T-cell (primary cell): ENCODE results near the gene COL5A3. TPM values are rescaled to one million over a fixed set of nuclear protein-coding genes. Genes with fewer than 3 reads are reported as not detected.
A peak's percentile ranks its signal among the peaks of the same experiment; 100 is the strongest.

Experiments
- ATAC-seq, 4 experiments: fragments of 200-7000 bp in 3 of 4; fragments of 150-1000 bp in 1 of 4; cut with Tn5 transposase; replicated peaks in 1 of 4; 1 replicate in 3 of 4; 2 replicates in 1 of 4; pipeline ENCODE4 v1.10.0; 2021; ENCODE audit warnings: moderate library complexity in 3 of 4, mild to moderate bottlenecking in 2 of 4, moderate number of reproducible peaks in 1 of 4
- CTCF ChIA-PET, 2 donors: fragments of 300-600 bp; sonication (Branson Sonifier 250); formaldehyde crosslinking; loops; one replicate each; lab custom pipeline; 2022; ENCODE audit warnings: antibody characterized with exemption in 2 of 2; lab: Charles Lee
- POLR2A ChIA-PET, 2 donors: fragments of 300-600 bp; sonication (Branson Sonifier 250); formaldehyde crosslinking; loops; one replicate each; lab custom pipeline; 2022; ENCODE audit warnings: antibody characterized with exemption in 2 of 2; lab: Charles Lee
- DNase-seq, 35 experiments: peaks; one replicate each; pipeline versions ENCODE4 v3.0.0 to v3.0.0-alpha.2; 2013 to 2023
- H3K27ac ChIP-seq: one replicate; pipeline ENCODE4 v1.5.1; 2013; ENCODE audit warnings: low read length
- H3K27me3 ChIP-seq, 2 experiments: replicated peaks in 1 of 2; 1 replicate in 1 of 2; 2 replicates in 1 of 2; pipeline versions ENCODE4 v1.6.1 to v1.7.0; 2013; ENCODE audit warnings: low read length in 1 of 2, mixed read lengths in 1 of 2; ENCODE audit not compliant: control insufficient read depth in 2 of 2, insufficient read depth in 2 of 2; ENCODE audit errors: extremely low read depth in 1 of 2
- H3K36me3 ChIP-seq, 2 donors: 1 replicate in 1 of 2; 2 replicates in 1 of 2; pipeline versions ENCODE4 v1.6.1 to v1.7.0; 2013; ENCODE audit warnings: low read length in 1 of 2; ENCODE audit not compliant: control insufficient read depth in 2 of 2, insufficient read depth in 1 of 2; ENCODE audit errors: extremely low read depth in 1 of 2
- H3K4me1 ChIP-seq, 2 experiments: 1 replicate in 1 of 2; 2 replicates in 1 of 2; pipeline versions ENCODE4 v1.6.1 to v1.7.0; 2013; ENCODE audit warnings: low read length in 2 of 2, mixed read lengths in 1 of 2; ENCODE audit not compliant: insufficient read depth in 2 of 2, control insufficient read depth in 1 of 2; ENCODE audit errors: extremely low read depth in 1 of 2
- H3K4me3 ChIP-seq, 2 donors: 1 replicate in 1 of 2; 2 replicates in 1 of 2; pipeline versions ENCODE4 v1.5.1 to v1.7.0; 2013; ENCODE audit warnings: mild to moderate bottlenecking in 2 of 2, low read length in 1 of 2, moderate library complexity in 1 of 2; ENCODE audit not compliant: control insufficient read depth in 1 of 2; ENCODE audit errors: extremely low read depth in 1 of 2
- H3K9me3 ChIP-seq: 2 replicates; pipeline ENCODE4 v1.7.0; 2013
- H3K27ac Mint-ChIP-seq, 2 donors: one replicate each; pipeline ENCODE4 v1.8.0; 2020 to 2021; ENCODE audit warnings: mild to moderate bottlenecking in 2 of 2, mixed read lengths in 2 of 2
- H3K27me3 Mint-ChIP-seq, 2 donors: one replicate each; pipeline ENCODE4 v1.8.0; 2021 to 2022; ENCODE audit warnings: mixed read lengths in 2 of 2
- H3K36me3 Mint-ChIP-seq: one replicate; pipeline ENCODE4 v1.8.0; 2021; ENCODE audit warnings: mixed read lengths
- H3K4me1 Mint-ChIP-seq, 3 donors: one replicate each; pipeline ENCODE4 v1.8.0; 2020 to 2022; ENCODE audit warnings: mixed read lengths in 3 of 3, mild to moderate bottlenecking in 1 of 3
- H3K4me3 Mint-ChIP-seq, 3 donors: one replicate each; pipeline ENCODE4 v1.8.0; 2020 to 2022; ENCODE audit warnings: mild to moderate bottlenecking in 3 of 3, mixed read lengths in 3 of 3, moderate library complexity in 3 of 3
- H3K9me3 Mint-ChIP-seq, 3 donors: one replicate each; pipeline ENCODE4 v1.8.0; 2020 to 2022; ENCODE audit warnings: mixed read lengths in 3 of 3
- WGBS: methylation state at CpG from one replicate; pipeline ENCODE4 v1.1.5; 2013; ENCODE audit warnings: missing lambda C conversion rate; ENCODE audit not compliant: insufficient coverage; 5-methylcytosine and 5-hydroxymethylcytosine counted together
- total RNA-seq, 35 experiments: library from RNA in 6 of 35; stranded (reverse) in 6 of 35; fragments of 120-200 nt in 1 of 35; gene quantifications; one replicate each; pipeline versions ENCODE4 v1.2.1 to v1.2.4 and lab custom pipeline; 2013 to 2026

COL5A3 gene
- total RNA-seq, 5 donors from 2014 or later (not counting 1 experiment from before 2014, with no cell fraction given) = 0.13 to 3.4 (median 2.2) TPM

GRCh38 chr19:9939301-9939913 lies 70.9 kb downstream of the COL5A3 start:
- peaks cover 0 to 24% of the 10 kb centered on the region in 2 experiments for H3K4me1 ChIP-seq
- Mint-ChIP-seq H3K4me3 (no peak overlapping the region), H3K27me3 (peaks cover 48 to 54% of the 10 kb centered on the region in 2 donors), H3K4me1 (peaks cover 21 to 22% (median 22%) of the 10 kb centered on the region in 3 donors), H3K27ac (no peak overlapping the region), H3K36me3 (peaks cover 3% of the 10 kb centered on the region), H3K9me3 (peaks cover 8 to 12% (median 10%) of the 10 kb centered on the region in 3 donors)
- H3K27me3 ChIP-seq = peaks cover 0 to 64% of the 10 kb centered on the region in 2 experiments
- WGBS = no CpG with 5 or more reads among the region's 3 CpGs
- no peak for DNase-seq
- H3K36me3 ChIP-seq = no peaks in the 10 kb centered on the region
- POLR2A ChIA-PET = interaction anchor here in 1 of 2 donors (0.5 kb wide), 1 partner anchor 31 kb away, joined by 13 read pairs; no protein-coding TSS in a partner anchor
- no peak overlapping the region for H3K27ac ChIP-seq
- no peak overlapping the region for H3K4me3 ChIP-seq
- CTCF ChIA-PET = interaction anchor here in 1 of 2 donors (0.6 kb wide), 1 partner anchor 564 kb away, joined by 3 read pairs; no protein-coding TSS in a partner anchor
- no peak for ATAC-seq
- no peaks in the 10 kb centered on the region for H3K9me3 ChIP-seq

GRCh38 chr19:9937001-9937411 lies 73.3 kb downstream of the COL5A3 start:
- H3K36me3 Mint-ChIP-seq = peaks cover 3% of the 10 kb centered on the region
- POLR2A ChIA-PET = no interaction called here
- Histone ChIP-seq H3K4me3 (no peak overlapping the region), H3K27me3 (peaks cover 0 to 73% of the 10 kb centered on the region in 2 experiments), H3K27ac (no peak overlapping the region), H3K4me1 (peaks cover 0 to 30% of the 10 kb centered on the region in 2 experiments), H3K36me3 (no peaks in the 10 kb centered on the region), H3K9me3 (no peaks in the 10 kb centered on the region)
- DNase-seq (no peak), ATAC-seq (no peak)
- peak overlapping the region in 1 of 2 donors; percentile 31 for H3K27ac Mint-ChIP-seq
- H3K4me3 Mint-ChIP-seq = peak overlapping the region; percentile 47 to 81 (median 71)
- CTCF ChIA-PET = no interaction called here
- peaks cover 28 to 29% (median 28%) of the 10 kb centered on the region in 3 donors for H3K4me1 Mint-ChIP-seq
- 16% methylated on average over 6 of the region's 20 CpGs for WGBS
- peaks cover 54 to 62% of the 10 kb centered on the region in 2 donors for H3K27me3 Mint-ChIP-seq
- H3K9me3 Mint-ChIP-seq = peaks cover 6 to 8% (median 7%) of the 10 kb centered on the region in 3 donors

- Mint-ChIP-seq H3K36me3 (peaks cover 3% of the 10 kb centered on the region), H3K27ac (peak within 1 kb of the TSS in 1 of 2 donors; percentile 72), H3K27me3 (peaks cover 53 to 62% of the 10 kb centered on the region in 2 donors), H3K9me3 (peaks cover under 1 to 4% (median 3%) of the 10 kb centered on the region in 3 donors), H3K4me3 (peak within 1 kb of the TSS; percentile 66 to 81 (median 71)), H3K4me1 (peaks cover 28 to 29% (median 28%) of the 10 kb centered on the region in 3 donors)
- under 1% methylated on average over 13 of the region's 62 CpGs for WGBS
- ATAC-seq (peak in 1 of 4 experiments; percentile 15), DNase-seq (peak in 6 of 35 experiments; percentile 12 to 34 (median 15))
- Histone ChIP-seq H3K4me1 (peaks cover 0 to 30% of the 10 kb centered on the region in 2 experiments), H3K36me3 (no peaks in the 10 kb centered on the region), H3K4me3 (peak within 1 kb of the TSS in 1 of 2 donors; percentile 49), H3K9me3 (no peaks in the 10 kb centered on the region), H3K27ac (no peak within 1 kb of the TSS), H3K27me3 (peaks cover 0 to 76% of the 10 kb centered on the region in 2 experiments)
- POLR2A ChIA-PET = no interaction called here
- CTCF ChIA-PET = no interaction called here
These were observed 73.8 kb downstream of the COL5A3 start, which contains the start of gene OLFM2 for GRCh38 chr19:9936326-9937000. Gene OLFM2, minus strand, starts transcription at chr19:9936515. Its CDS starts 149 bp downstream, at chr19:9936366.

DNA sequence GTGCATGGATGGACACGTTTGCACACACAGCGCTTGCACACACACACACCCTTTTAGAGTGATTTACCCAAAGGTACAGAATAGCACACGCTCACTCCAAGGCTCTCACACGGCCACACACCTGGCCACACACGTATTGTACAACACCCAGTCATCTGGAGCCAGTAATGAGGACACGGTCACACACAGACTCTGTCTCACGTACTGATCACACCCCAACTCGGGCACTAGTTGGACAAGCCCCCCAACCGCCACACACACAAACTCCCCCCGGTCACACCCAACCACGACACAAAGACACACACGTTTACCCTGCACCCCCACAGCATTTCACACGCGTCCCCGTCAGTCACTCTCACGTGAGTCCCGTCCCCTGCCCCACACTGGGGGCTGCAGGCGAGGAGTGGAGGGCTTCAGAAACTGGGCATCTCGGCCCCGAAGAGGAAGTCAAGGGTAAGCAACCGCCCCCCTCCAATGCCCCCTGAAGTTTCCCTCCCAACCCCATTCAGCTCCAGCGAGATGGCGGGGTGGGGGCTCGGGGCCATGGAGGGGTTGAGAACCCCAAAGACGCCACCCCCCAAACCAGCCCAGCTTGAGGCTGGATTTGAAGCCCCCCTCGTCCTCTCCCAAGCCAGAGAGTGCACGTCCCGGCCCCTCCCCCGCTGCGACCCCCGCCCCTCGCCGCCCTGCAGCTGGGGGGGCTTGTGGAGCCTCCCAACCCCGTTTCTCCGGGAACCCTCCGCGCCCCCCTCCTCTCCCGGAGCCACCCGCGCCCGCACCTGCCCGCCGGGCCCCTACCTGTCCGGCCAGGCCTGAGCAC lies 74.6 kb downstream of the COL5A3 start:
- peak overlapping the region in 1 of 2 donors; percentile 72 for H3K27ac Mint-ChIP-seq
- H3K27me3 Mint-ChIP-seq = peaks cover 52 to 59% of the 10 kb centered on the region in 2 donors
- H3K27me3 ChIP-seq = peaks cover 0 to 79% of the 10 kb centered on the region in 2 experiments
- no peaks in the 10 kb centered on the region for H3K36me3 ChIP-seq
- H3K36me3 Mint-ChIP-seq = peaks cover 1% of the 10 kb centered on the region
- ATAC-seq (peak in 1 of 4 experiments; percentile 11), DNase-seq (peak in 1 of 35 experiments; percentile 22)
- no peak overlapping the region for H3K27ac ChIP-seq
- H3K4me1 ChIP-seq = peaks cover 0 to 35% of the 10 kb centered on the region in 2 experiments
- H3K4me3 Mint-ChIP-seq = peak overlapping the region; percentile 66 to 71 (median 67)
- peak overlapping the region in 1 of 2 donors; percentile 49 for H3K4me3 ChIP-seq
- H3K4me1 Mint-ChIP-seq = peaks cover 31 to 33% (median 32%) of the 10 kb centered on the region in 3 donors
- under 1% methylated on average over 27 of the region's 44 CpGs for WGBS
- CTCF ChIA-PET = no interaction called here
- H3K9me3 Mint-ChIP-seq = no peaks in the 10 kb centered on the region
- POLR2A ChIA-PET = no interaction called here
- no peaks in the 10 kb centered on the region for H3K9me3 ChIP-seq

GRCh38 chr19:9934132-9934950 lies 76.0 kb downstream of the COL5A3 start:
- Histone ChIP-seq H3K36me3 (no peaks in the 10 kb centered on the region), H3K4me1 (peaks cover 0 to 38% of the 10 kb centered on the region in 2 experiments), H3K27ac (no peak overlapping the region), H3K9me3 (no peaks in the 10 kb centered on the region), H3K27me3 (peaks cover 0 to 75% of the 10 kb centered on the region in 2 experiments), H3K4me3 (no peak overlapping the region)
- ChIA-PET POLR2A (no interaction called here), CTCF (interaction anchor here (0.6 to 0.7 kb wide), 2 partner anchors 53 to 451 kb away, joined by 6 to 7 read pairs; no protein-coding TSS in a partner anchor)
- Mint-ChIP-seq H3K9me3 (no peaks in the 10 kb centered on the region), H3K27ac (no peak overlapping the region), H3K27me3 (peaks cover 48 to 56% of the 10 kb centered on the region in 2 donors), H3K36me3 (no peaks in the 10 kb centered on the region), H3K4me1 (peaks cover 31 to 36% (median 33%) of the 10 kb centered on the region in 3 donors), H3K4me3 (peak overlapping the region in 1 of 3 donors; percentile 71)
- DNase-seq = peak; percentile 49 to 90 (median 75)
- ATAC-seq = peak; percentile 67 to 77 (median 74)
- 4% methylated on average over 15 of the region's 23 CpGs for WGBS
